Liver (tissue), 3 donors: ENCODE results near the gene DCDC1.

Experiments
- CTCF ChIP-seq: fragments of 150-350 bp; IDR thresholded peaks from 2 replicates; pipeline ENCODE4 v1.5.1; 2017; ENCODE audit warnings: improper control_type of control experiment, low read depth, low read length; ENCODE audit not compliant: missing input control
- GABPA ChIP-seq, 2 donors: IDR thresholded peaks in 1 of 2; conservative IDR thresholded peaks in 1 of 2; 2 replicates each; pipeline ENCODE4 v1.6.1; 2016; ENCODE audit warnings: antibody characterized with exemption in 2 of 2, mild to moderate bottlenecking in 1 of 2, moderate library complexity in 1 of 2
- JUND ChIP-seq, 2 donors: IDR thresholded peaks; 2 replicates each; pipeline ENCODE4 v1.6.1; 2016; ENCODE audit warnings: antibody characterized with exemption in 2 of 2
- MAX ChIP-seq: IDR thresholded peaks from 2 replicates; pipeline ENCODE4 v1.6.1; 2016; ENCODE audit warnings: antibody characterized with exemption
- REST ChIP-seq: IDR thresholded peaks from 2 replicates; pipeline ENCODE4 v1.6.1; 2016; ENCODE audit warnings: antibody characterized with exemption, mild to moderate bottlenecking
- TAF1 ChIP-seq: conservative IDR thresholded peaks from 2 replicates; pipeline ENCODE4 v1.6.1; 2016; ENCODE audit warnings: antibody characterized with exemption, mild to moderate bottlenecking
- YY1 ChIP-seq: IDR thresholded peaks from 2 replicates; pipeline ENCODE4 v1.6.1; 2016; ENCODE audit warnings: antibody characterized with exemption, mild to moderate bottlenecking
- donor health status: healthy.
- donor health status: healthy.

- TF ChIP-seq YY1 = no peak
- TF ChIP-seq CTCF = no peak
- no peak for TF ChIP-seq JUND (IDR thresholded peaks at IDR 0.05)
- no peak for TF ChIP-seq REST
- TF ChIP-seq TAF1 = no peak
- no peak for TF ChIP-seq MAX
- no peak for TF ChIP-seq GABPA (IDR thresholded peaks at IDR 0.05 in 1 of 2, conservative IDR thresholded peaks at IDR 0.05 in 1 of 2)
These were observed 44.4 kb downstream of the DCDC1 start for GRCh38 chr11:31325160-31325559.
